ENCODE data around the gene CNMD. TPM values are rescaled to one million over a fixed set of nuclear protein-coding genes. Genes with fewer than 3 reads are reported as not detected.
A peak's percentile ranks its signal among the peaks of the same experiment; 100 is the strongest.

The CNMD gene
- not detected for total RNA-seq
- not detected for polyA plus RNA-seq

- H3K27ac Mint-ChIP-seq, result no peak within 1 kb of the TSS
- H3K36me3 Mint-ChIP-seq, result peaks cover 0 to 3% (median 0%) of the 10 kb centered on the region in 3 donors
- no peaks in the 10 kb centered on the region for H3K9me3 ChIP-seq (ENCODE audit: low read length)
- peaks cover 0 to 11% (median 4%) of the 10 kb centered on the region in 3 donors for H3K4me1 Mint-ChIP-seq
- peaks cover 25 to 68% of the 10 kb centered on the region in 2 donors for H3K27me3 Mint-ChIP-seq
- DNase-seq, result no peak
- peaks cover 0 to 8% (median 0%) of the 10 kb centered on the region in 5 donors for H3K9me3 Mint-ChIP-seq
- H3K36me3 ChIP-seq (ENCODE audit: insufficient read depth, low read length), result no peaks in the 10 kb centered on the region
- POLR2A ChIA-PET, result no interaction called here
- H3K4me3 Mint-ChIP-seq, result peak within 1 kb of the TSS in 5 of 7 donors; percentile 35 to 62 (median 38)
- CTCF ChIA-PET, result no interaction called here
- H3K27ac ChIP-seq (ENCODE audit: low read depth, low read length), result no peak within 1 kb of the TSS
- H3K4me3 ChIP-seq (ENCODE audit: low read length), result no peak within 1 kb of the TSS
- H3K27me3 ChIP-seq (ENCODE audit: insufficient read depth, low read length, poor library complexity, severe bottlenecking), result peaks cover 10% of the 10 kb centered on the region
- H3K4me1 ChIP-seq (ENCODE audit: insufficient read depth, low read length), result no peaks in the 10 kb centered on the region
Measured at GRCh38 chr13:52739468-52740071, at the start of gene CNMD. CNMD (minus strand) TSS chr13:52739820; CDS start chr13:52739701, 119 bp downstream.

- Mint-ChIP-seq H3K4me1 (no peaks in the 10 kb centered on the region), H3K4me3 (no peak overlapping the region), H3K27ac (no peak overlapping the region), H3K9me3 (no peaks in the 10 kb centered on the region), H3K27me3 (peaks cover 9 to 20% of the 10 kb centered on the region in 2 donors), H3K36me3 (no peaks in the 10 kb centered on the region)
- H3K9me3 ChIP-seq (ENCODE audit: low read length), result no peaks in the 10 kb centered on the region
- H3K36me3 ChIP-seq (ENCODE audit: insufficient read depth, low read length), result no peaks in the 10 kb centered on the region
- ChIA-PET POLR2A (no interaction called here), CTCF (no interaction called here)
- no peak overlapping the region for H3K27ac ChIP-seq (ENCODE audit: low read depth, low read length)
- H3K4me1 ChIP-seq (ENCODE audit: insufficient read depth, low read length), result no peaks in the 10 kb centered on the region
- H3K4me3 ChIP-seq (ENCODE audit: low read length), result no peak overlapping the region
- no peak for DNase-seq
- H3K27me3 ChIP-seq (ENCODE audit: insufficient read depth, low read length, poor library complexity, severe bottlenecking), result no peaks in the 10 kb centered on the region
Measured at GRCh38 chr13:52788011-52788410, 48.4 kb upstream of the CNMD start.

- Histone ChIP-seq H3K4me1 (ENCODE audit: insufficient read depth, low read length) (no peaks in the 10 kb centered on the region), H3K27ac (ENCODE audit: low read depth, low read length) (no peak overlapping the region), H3K36me3 (ENCODE audit: insufficient read depth, low read length) (no peaks in the 10 kb centered on the region), H3K9me3 (ENCODE audit: low read length) (no peaks in the 10 kb centered on the region), H3K4me3 (ENCODE audit: low read length) (no peak overlapping the region), H3K27me3 (ENCODE audit: insufficient read depth, low read length, poor library complexity, severe bottlenecking) (no peaks in the 10 kb centered on the region)
- DNase-seq, result no peak
- Mint-ChIP-seq H3K4me3 (no peak overlapping the region), H3K27ac (no peak overlapping the region), H3K27me3 (peaks cover 9 to 25% of the 10 kb centered on the region in 2 donors), H3K4me1 (no peaks in the 10 kb centered on the region), H3K9me3 (no peaks in the 10 kb centered on the region), H3K36me3 (no peaks in the 10 kb centered on the region)
- ChIA-PET POLR2A (no interaction called here), CTCF (no interaction called here)
Measured at GRCh38 chr13:52787235-52787634, 47.6 kb upstream of the CNMD start.

- DNase-seq, result no peak
- CTCF ChIA-PET, result no interaction called here
- no peaks in the 10 kb centered on the region for H3K4me1 ChIP-seq (ENCODE audit: insufficient read depth, low read length)
- no peak overlapping the region for H3K27ac ChIP-seq (ENCODE audit: low read depth, low read length)
- H3K27me3 ChIP-seq (ENCODE audit: insufficient read depth, low read length, poor library complexity, severe bottlenecking), result no peaks in the 10 kb centered on the region
- H3K4me3 ChIP-seq (ENCODE audit: low read length), result no peak overlapping the region
- Mint-ChIP-seq H3K4me3 (no peak overlapping the region), H3K27ac (no peak overlapping the region), H3K27me3 (peaks cover 9 to 28% of the 10 kb centered on the region in 2 donors), H3K36me3 (no peaks in the 10 kb centered on the region), H3K9me3 (no peaks in the 10 kb centered on the region), H3K4me1 (no peaks in the 10 kb centered on the region)
- no peaks in the 10 kb centered on the region for H3K36me3 ChIP-seq (ENCODE audit: insufficient read depth, low read length)
- POLR2A ChIA-PET, result no interaction called here
- H3K9me3 ChIP-seq (ENCODE audit: low read length), result no peaks in the 10 kb centered on the region
Measured at GRCh38 chr13:52786766-52787165, 47.1 kb upstream of the CNMD start.

GRCh38 chr13:52785739-52786138 is 46.1 kb upstream of the CNMD start:
- H3K27me3 ChIP-seq (ENCODE audit: insufficient read depth, low read length, poor library complexity, severe bottlenecking), result no peaks in the 10 kb centered on the region
- DNase-seq, result no peak
- no peaks in the 10 kb centered on the region for H3K4me1 Mint-ChIP-seq
- no peak overlapping the region for H3K4me3 Mint-ChIP-seq
- peaks cover 7 to 32% of the 10 kb centered on the region in 2 donors for H3K27me3 Mint-ChIP-seq
- H3K27ac Mint-ChIP-seq, result no peak overlapping the region
- POLR2A ChIA-PET, result no interaction called here
- H3K36me3 Mint-ChIP-seq, result no peaks in the 10 kb centered on the region
- no peak overlapping the region for H3K4me3 ChIP-seq (ENCODE audit: low read length)
- H3K9me3 Mint-ChIP-seq, result no peaks in the 10 kb centered on the region
- no peaks in the 10 kb centered on the region for H3K9me3 ChIP-seq (ENCODE audit: low read length)
- H3K27ac ChIP-seq (ENCODE audit: low read depth, low read length), result no peak overlapping the region
- H3K4me1 ChIP-seq (ENCODE audit: insufficient read depth, low read length), result no peaks in the 10 kb centered on the region
- no peaks in the 10 kb centered on the region for H3K36me3 ChIP-seq (ENCODE audit: insufficient read depth, low read length)
- CTCF ChIA-PET, result no interaction called here

- no peaks in the 10 kb centered on the region for H3K4me1 ChIP-seq (ENCODE audit: insufficient read depth, low read length)
- H3K27ac ChIP-seq (ENCODE audit: low read depth, low read length), result no peak overlapping the region
- H3K36me3 ChIP-seq (ENCODE audit: insufficient read depth, low read length), result no peaks in the 10 kb centered on the region
- no peaks in the 10 kb centered on the region for H3K9me3 ChIP-seq (ENCODE audit: low read length)
- no peaks in the 10 kb centered on the region for H3K36me3 Mint-ChIP-seq
- CTCF ChIA-PET, result no interaction called here
- no peaks in the 10 kb centered on the region for H3K27me3 ChIP-seq (ENCODE audit: insufficient read depth, low read length, poor library complexity, severe bottlenecking)
- peaks cover 5 to 30% of the 10 kb centered on the region in 2 donors for H3K27me3 Mint-ChIP-seq
- no peak overlapping the region for H3K4me3 ChIP-seq (ENCODE audit: low read length)
- H3K9me3 Mint-ChIP-seq, result no peaks in the 10 kb centered on the region
- POLR2A ChIA-PET, result no interaction called here
- no peak overlapping the region for H3K4me3 Mint-ChIP-seq
- no peaks in the 10 kb centered on the region for H3K4me1 Mint-ChIP-seq
- H3K27ac Mint-ChIP-seq, result no peak overlapping the region
- no peak for DNase-seq
Measured at GRCh38 chr13:52784591-52785340, 45.1 kb upstream of the CNMD start.

GRCh38 chr13:52783943-52784342 is 44.3 kb upstream of the CNMD start:
- no peak overlapping the region for H3K27ac Mint-ChIP-seq
- ChIA-PET CTCF (no interaction called here), POLR2A (no interaction called here)
- Histone ChIP-seq H3K9me3 (ENCODE audit: low read length) (no peaks in the 10 kb centered on the region), H3K27me3 (ENCODE audit: insufficient read depth, low read length, poor library complexity, severe bottlenecking) (no peaks in the 10 kb centered on the region), H3K27ac (ENCODE audit: low read depth, low read length) (no peak overlapping the region), H3K36me3 (ENCODE audit: insufficient read depth, low read length) (no peaks in the 10 kb centered on the region), H3K4me1 (ENCODE audit: insufficient read depth, low read length) (no peaks in the 10 kb centered on the region), H3K4me3 (ENCODE audit: low read length) (no peak overlapping the region)
- no peaks in the 10 kb centered on the region for H3K4me1 Mint-ChIP-seq
- DNase-seq, result no peak
- no peak overlapping the region for H3K4me3 Mint-ChIP-seq
- H3K27me3 Mint-ChIP-seq, result peaks cover 5 to 32% of the 10 kb centered on the region in 2 donors
- H3K9me3 Mint-ChIP-seq, result no peaks in the 10 kb centered on the region
- no peaks in the 10 kb centered on the region for H3K36me3 Mint-ChIP-seq

- ChIA-PET POLR2A (no interaction called here), CTCF (no interaction called here)
- Mint-ChIP-seq H3K4me1 (no peaks in the 10 kb centered on the region), H3K27me3 (peaks cover 3 to 29% of the 10 kb centered on the region in 2 donors), H3K36me3 (no peaks in the 10 kb centered on the region), H3K9me3 (peaks cover 0 to under 1% (median 0%) of the 10 kb centered on the region in 5 donors), H3K4me3 (no peak overlapping the region), H3K27ac (no peak overlapping the region)
- Histone ChIP-seq H3K9me3 (ENCODE audit: low read length) (no peaks in the 10 kb centered on the region), H3K36me3 (ENCODE audit: insufficient read depth, low read length) (no peaks in the 10 kb centered on the region), H3K27me3 (ENCODE audit: insufficient read depth, low read length, poor library complexity, severe bottlenecking) (no peaks in the 10 kb centered on the region), H3K4me1 (ENCODE audit: insufficient read depth, low read length) (no peaks in the 10 kb centered on the region), H3K27ac (ENCODE audit: low read depth, low read length) (no peak overlapping the region), H3K4me3 (ENCODE audit: low read length) (no peak overlapping the region)
- no peak for DNase-seq
Measured at GRCh38 chr13:52782471-52783448, 43.1 kb upstream of the CNMD start.
